ENCODE results near the gene LIMS1. TPM values are rescaled to one million over a fixed set of nuclear protein-coding genes. Genes with fewer than 3 reads are reported as not detected.

Gene LIMS1
- polyA plus RNA-seq, 1 experiment = 95.0 TPM

GRCh38 chr2:108602422-108602821, 68.2 kb downstream of the LIMS1 start:
- Histone ChIP-seq H3K27me3 (ENCODE audit: control insufficient read depth, insufficient read depth, low read length) (no peaks in the 10 kb centered on the region), H3K27ac (ENCODE audit: low read depth, low read length) (no peak overlapping the region), H3K4me3 (ENCODE audit: low read depth, low read length) (no peak overlapping the region), H3K9me3 (ENCODE audit: control insufficient read depth, insufficient read depth, low read length) (no peaks in the 10 kb centered on the region; the same call in none of the 2 replicates)
- TF ChIP-seq CTCF (IDR thresholded peaks at IDR 0.05; ENCODE audit: low read depth, low read length) = no peak
- ChIA-PET CTCF (no interaction called here), POLR2A (no interaction called here)
- no peak for DNase-seq (ENCODE audit: low read depth, low spot score)

GRCh38 chr2:108604196-108604595, 69.9 kb downstream of the LIMS1 start:
- no peaks in the 10 kb centered on the region; the same call in none of the 2 replicates for H3K9me3 ChIP-seq (ENCODE audit: control insufficient read depth, insufficient read depth, low read length)
- no peak overlapping the region for H3K27ac ChIP-seq (ENCODE audit: low read depth, low read length)
- CTCF ChIA-PET = interaction anchor here (1.0 kb wide), 1 partner anchor 33 kb away, joined by 5 read pairs; no protein-coding TSS in a partner anchor
- DNase-seq (ENCODE audit: low read depth, low spot score) = no peak
- no peak overlapping the region for H3K4me3 ChIP-seq (ENCODE audit: low read depth, low read length)
- POLR2A ChIA-PET = interaction anchor here (0.9 kb wide), 1 partner anchor 33 kb away, joined by 3 read pairs; no protein-coding TSS in a partner anchor
- no peaks in the 10 kb centered on the region for H3K27me3 ChIP-seq (ENCODE audit: control insufficient read depth, insufficient read depth, low read length)
- TF ChIP-seq CTCF (IDR thresholded peaks at IDR 0.05; ENCODE audit: low read depth, low read length) = no peak

GRCh38 chr2:108605947-108606346, 71.7 kb downstream of the LIMS1 start:
- Histone ChIP-seq H3K27ac (ENCODE audit: low read depth, low read length) (no peak overlapping the region), H3K27me3 (ENCODE audit: control insufficient read depth, insufficient read depth, low read length) (no peaks in the 10 kb centered on the region), H3K9me3 (ENCODE audit: control insufficient read depth, insufficient read depth, low read length) (no peaks in the 10 kb centered on the region; the same call in 1 of the 2 replicates), H3K4me3 (ENCODE audit: low read depth, low read length) (no peak overlapping the region)
- CTCF ChIA-PET = interaction anchor here (1.1 to 2.6 kb wide), 4 partner anchors 19 to 34 kb away, joined by 3 to 29 read pairs (median 6); no protein-coding TSS in a partner anchor
- no peak for TF ChIP-seq CTCF (IDR thresholded peaks at IDR 0.05; ENCODE audit: low read depth, low read length)
- POLR2A ChIA-PET = interaction anchor here (1.0 to 1.1 kb wide), 2 partner anchors 12 to 30 kb away, joined by 3 read pairs; no protein-coding TSS in a partner anchor
- no peak for DNase-seq (ENCODE audit: low read depth, low spot score)

- peak; percentile 70 for TF ChIP-seq CTCF (IDR thresholded peaks at IDR 0.05; ENCODE audit: low read depth, low read length)
- Histone ChIP-seq H3K4me3 (ENCODE audit: low read depth, low read length) (no peak overlapping the region), H3K27ac (ENCODE audit: low read depth, low read length) (no peak overlapping the region), H3K27me3 (ENCODE audit: control insufficient read depth, insufficient read depth, low read length) (no peaks in the 10 kb centered on the region), H3K9me3 (ENCODE audit: control insufficient read depth, insufficient read depth, low read length) (no peaks in the 10 kb centered on the region)
- ChIA-PET POLR2A (no interaction called here), CTCF (interaction anchor here (1.6 kb wide), 1 partner anchor 29 kb away, joined by 10 read pairs; no protein-coding TSS in a partner anchor)
- no peak for DNase-seq (ENCODE audit: low read depth, low spot score)
These were observed 73.5 kb downstream of the LIMS1 start for GRCh38 chr2:108607706-108608301.

GRCh38 chr2:108611021-108611420, 76.8 kb downstream of the LIMS1 start:
- CTCF ChIA-PET = interaction anchor here (8.7 kb wide), 1 partner anchor 25 kb away, joined by 93 read pairs; no protein-coding TSS in a partner anchor
- no peak overlapping the region for H3K27ac ChIP-seq (ENCODE audit: low read depth, low read length)
- H3K9me3 ChIP-seq (ENCODE audit: control insufficient read depth, insufficient read depth, low read length) = no peaks in the 10 kb centered on the region
- H3K4me3 ChIP-seq (ENCODE audit: low read depth, low read length) = no peak overlapping the region
- POLR2A ChIA-PET = interaction anchor here (1.1 kb wide), 1 partner anchor 10 kb away, joined by 5 read pairs; no protein-coding TSS in a partner anchor
- DNase-seq (ENCODE audit: low read depth, low spot score) = no peak
- no peaks in the 10 kb centered on the region for H3K27me3 ChIP-seq (ENCODE audit: control insufficient read depth, insufficient read depth, low read length)
- TF ChIP-seq CTCF (IDR thresholded peaks at IDR 0.05; ENCODE audit: low read depth, low read length) = no peak
